ENCODE measurements around the gene DGKD. TPM values are rescaled to one million over a fixed set of nuclear protein-coding genes. Genes with fewer than 3 reads are reported as not detected.

DGKD gene
- total and polyA plus RNA-seq, 9 of the 15 experiments (the other 6 are each of a cell fraction or from before 2014, with no cell fraction given), result 0.52 to 29.5 (median 10.6) TPM

- ATAC-seq (no peak), DNase-seq (ENCODE audit: extremely low read depth in 1 of 4, low spot score in 3 of 4) (no peak), FAIRE-seq (no peak)
- no peaks in the 10 kb centered on the region for H3K79me2 ChIP-seq (ENCODE audit: control insufficient read depth, insufficient read depth, low read length)
- H3K27me3 ChIP-seq (ENCODE audit: control insufficient read depth in 2 of 2, insufficient read depth in 2 of 2, low read length in 2 of 2), result no peaks in the 10 kb centered on the region
- POLR2A ChIA-PET, result no interaction called here
- TF ChIP-seq TAF15 (IDR thresholded peaks at IDR 0.05; ENCODE audit: low read depth, low read length) (no peak), RHOXF2B (CRISPR knock-in tag; conservative IDR thresholded peaks at IDR 0.05) (no peak), HEY1 (CRISPR knock-in tag; IDR thresholded peaks at IDR 0.05; ENCODE audit: borderline replicate concordance) (no peak), ZNF449 (CRISPR knock-in tag; IDR thresholded peaks at IDR 0.05) (no peak), NR2C1 (IDR thresholded peaks at IDR 0.05) (no peak), NR2C1 (tag; IDR thresholded peaks at IDR 0.05) (no peak), SMARCE1 (IDR thresholded peaks at IDR 0.05) (no peak), GMEB1 (CRISPR knock-in tag; IDR thresholded peaks at IDR 0.05) (no peak), GABPB2 (CRISPR knock-in tag; conservative IDR thresholded peaks at IDR 0.05) (no peak), BACH1 (tag; IDR thresholded peaks at IDR 0.05) (no peak), MLLT1 (IDR thresholded peaks at IDR 0.05) (no peak)
- TF ChIP-seq, protein P1, sequence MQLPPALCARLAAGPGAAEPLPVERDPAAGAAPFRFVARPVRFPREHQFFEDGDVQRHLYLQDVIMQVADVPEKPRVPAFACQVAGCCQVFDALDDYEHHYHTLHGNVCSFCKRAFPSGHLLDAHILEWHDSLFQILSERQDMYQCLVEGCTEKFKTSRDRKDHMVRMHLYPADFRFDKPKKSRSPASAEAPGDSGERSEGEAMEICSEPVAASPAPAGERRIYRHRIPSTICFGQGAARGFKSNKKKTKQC (CRISPR knock-in tag; IDR thresholded peaks at IDR 0.05), result no peak
- no peaks in the 10 kb centered on the region for H3K9me3 ChIP-seq (replicated peaks; ENCODE audit: control insufficient read depth, insufficient read depth, low read depth, low read length)
- no peak overlapping the region for H2AFZ ChIP-seq (ENCODE audit: low read depth, low read length)
- BruUV-seq (replicated peaks), result no TSS peak
- intact Hi-C loops (cut with micrococcal nuclease) (no loop called here), in situ Hi-C loops (cut with MboI) (no loop called here)
- no peaks in the 10 kb centered on the region for H3K9me1 ChIP-seq (ENCODE audit: control insufficient read depth, insufficient read depth, low read length)
- H3K4me3 ChIP-seq, result no peak overlapping the region
- H3K4me1 ChIP-seq (replicated peaks in 1 of 2; ENCODE audit: control insufficient read depth in 2 of 2, insufficient read depth in 2 of 2, low read length in 2 of 2), result no peaks in the 10 kb centered on the region
- H3K36me3 ChIP-seq (ENCODE audit: control insufficient read depth, insufficient read depth, low read length), result peaks cover 47% of the 10 kb centered on the region; the same call in 2 of the 3 replicates
- WGBS (ENCODE audit: insufficient coverage, low coverage, missing lambda C conversion rate), result 80% methylated on average over 2 of the region's 10 CpGs
- H3K27ac ChIP-seq (ENCODE audit: extremely low read depth, low read depth, low read length), result no peak overlapping the region
- no peak overlapping the region for H3K9ac ChIP-seq (ENCODE audit: insufficient read depth in 1 of 2, low read depth in 2 of 2, low read length in 2 of 2)
- no peak overlapping the region for H3K4me2 ChIP-seq (ENCODE audit: insufficient read depth, low read length)
- H4K20me1 ChIP-seq (replicated peaks; ENCODE audit: control insufficient read depth, insufficient read depth, low read length), result no peaks in the 10 kb centered on the region
- CTCF ChIA-PET (ENCODE audit: low intra/inter-chr PET ratio), result no interaction called here
These were observed 105.1 kb downstream of the DGKD start for GRCh38 chr2:233459426-233459825.
